ENCODE data around the gene SESN3.
"Not testable (repeated sequence)": the region's sequence is repeated elsewhere in the genome, so short reads cannot be mapped to it uniquely, and the experiment has no call there.

SESN3 gene

GRCh38 chr11:95219599-95219998, 11.4 kb downstream of the SESN3 start:
- no peak for DNase-seq (ENCODE audit: low spot score)

- no peak for DNase-seq (ENCODE audit: low spot score)
Observed at GRCh38 chr11:95218149-95218548, 12.9 kb downstream of the SESN3 start.

GRCh38 chr11:95212609-95213008, 18.4 kb downstream of the SESN3 start:
- no peak for DNase-seq (ENCODE audit: low spot score)

- DNase-seq (ENCODE audit: low spot score): not testable (repeated sequence)
Observed at GRCh38 chr11:95209535-95209934, 21.5 kb downstream of the SESN3 start.

- no peak for DNase-seq (ENCODE audit: low spot score)
Observed at GRCh38 chr11:95200781-95201457, 30.1 kb downstream of the SESN3 start.

GRCh38 chr11:95195831-95196230, 35.2 kb downstream of the SESN3 start:
- no peak for DNase-seq (ENCODE audit: low spot score)

- DNase-seq (ENCODE audit: low spot score): no peak
Observed at GRCh38 chr11:95193541-95193940, 37.5 kb downstream of the SESN3 start.

GRCh38 chr11:95192717-95193116, 38.3 kb downstream of the SESN3 start:
- no peak for DNase-seq (ENCODE audit: low spot score)

GRCh38 chr11:95187723-95188122, 43.3 kb downstream of the SESN3 start:
- DNase-seq (ENCODE audit: low spot score): no peak

- DNase-seq (ENCODE audit: low spot score): no peak
Observed at GRCh38 chr11:95182397-95182796, 48.6 kb downstream of the SESN3 start.

- DNase-seq (ENCODE audit: low spot score): no peak
Observed at GRCh38 chr11:95175818-95176380, 55.1 kb downstream of the SESN3 start.

- DNase-seq (ENCODE audit: low spot score): no peak
Observed at GRCh38 chr11:95170294-95170693, 60.7 kb downstream of the SESN3 start.

GRCh38 chr11:95166781-95167180, 64.2 kb downstream of the SESN3 start:
- DNase-seq (ENCODE audit: low spot score): no peak

- DNase-seq (ENCODE audit: low spot score): no peak
Observed at GRCh38 chr11:95165638-95166037, 65.4 kb downstream of the SESN3 start.

- no peak for DNase-seq (ENCODE audit: low spot score)
Observed at GRCh38 chr11:95163106-95163505, 67.9 kb downstream of the SESN3 start.

GRCh38 chr11:95161248-95161647, 69.8 kb downstream of the SESN3 start:
- no peak for DNase-seq (ENCODE audit: low spot score)

- DNase-seq (ENCODE audit: low spot score): no peak
Observed at GRCh38 chr11:95157824-95158223, 73.2 kb downstream of the SESN3 start.

GRCh38 chr11:95156916-95157541, 74.0 kb downstream of the SESN3 start:
- DNase-seq (ENCODE audit: low spot score): no peak

GRCh38 chr11:95156133-95156721, 74.8 kb downstream of the SESN3 start:
- DNase-seq (ENCODE audit: low spot score): no peak

GRCh38 chr11:95155385-95155784, 75.6 kb downstream of the SESN3 start:
- no peak for DNase-seq (ENCODE audit: low spot score)

- peak; percentile 62 for DNase-seq (ENCODE audit: low spot score)
Observed at GRCh38 chr11:95154514-95154913, 76.5 kb downstream of the SESN3 start.

- no peak for DNase-seq (ENCODE audit: low spot score)
Observed at GRCh38 chr11:95153857-95154246, 77.2 kb downstream of the SESN3 start.
